DMS153 treated with DMSO at 0.1 percent for 48 hours (cell line): ENCODE measurements around the gene HECW1.
"Not testable (repeated sequence)": the region's sequence is repeated elsewhere in the genome, so short reads cannot be mapped to it uniquely, and the experiment has no call there.

Experiments used
- DNase-seq: peaks from one replicate; lab custom pipeline; 2025; ENCODE audit not compliant: unreplicated experiment; lab: John Stamatoyannopoulos, UW

Gene HECW1

DNA sequence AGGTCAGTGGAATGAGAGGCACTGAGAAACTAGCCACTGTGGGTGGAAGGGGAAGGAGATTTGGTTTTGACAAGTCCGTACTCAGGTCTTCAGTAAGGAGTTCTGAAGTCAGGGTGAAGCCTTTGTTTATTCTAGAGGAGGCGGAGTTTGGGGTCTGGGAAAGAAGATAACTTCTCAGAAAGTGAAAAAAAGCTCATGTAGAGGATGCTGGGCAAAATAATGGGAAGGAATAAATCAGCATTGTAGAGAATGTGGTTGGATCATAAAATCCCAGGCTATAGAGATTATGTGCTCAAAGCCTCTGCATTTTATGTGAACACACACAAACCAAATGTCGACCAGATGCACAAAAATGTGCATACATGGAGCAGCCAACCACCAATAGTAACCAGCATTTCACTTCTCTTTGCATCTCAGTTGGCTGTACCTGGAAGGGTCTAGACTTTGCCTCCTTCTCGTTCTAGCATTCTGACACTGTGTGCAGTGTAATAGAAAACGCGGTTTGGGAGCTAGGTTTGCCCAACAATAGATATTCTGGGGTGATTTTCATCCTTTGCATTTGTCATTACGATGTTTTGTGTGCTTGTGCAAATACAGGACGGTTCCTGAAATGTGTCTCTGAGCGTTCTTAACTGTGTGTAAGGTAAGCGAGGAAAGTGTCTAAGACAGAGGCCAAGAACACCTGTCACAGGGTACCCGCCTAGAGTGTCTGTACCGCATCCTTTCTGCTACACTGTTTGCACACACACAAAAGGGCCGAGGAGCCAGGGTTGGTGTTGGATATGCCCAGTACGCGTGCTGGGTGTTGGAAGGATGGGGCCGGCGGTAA, 603 bp upstream of the HECW1 start:
- no peak for DNase-seq

DNA sequence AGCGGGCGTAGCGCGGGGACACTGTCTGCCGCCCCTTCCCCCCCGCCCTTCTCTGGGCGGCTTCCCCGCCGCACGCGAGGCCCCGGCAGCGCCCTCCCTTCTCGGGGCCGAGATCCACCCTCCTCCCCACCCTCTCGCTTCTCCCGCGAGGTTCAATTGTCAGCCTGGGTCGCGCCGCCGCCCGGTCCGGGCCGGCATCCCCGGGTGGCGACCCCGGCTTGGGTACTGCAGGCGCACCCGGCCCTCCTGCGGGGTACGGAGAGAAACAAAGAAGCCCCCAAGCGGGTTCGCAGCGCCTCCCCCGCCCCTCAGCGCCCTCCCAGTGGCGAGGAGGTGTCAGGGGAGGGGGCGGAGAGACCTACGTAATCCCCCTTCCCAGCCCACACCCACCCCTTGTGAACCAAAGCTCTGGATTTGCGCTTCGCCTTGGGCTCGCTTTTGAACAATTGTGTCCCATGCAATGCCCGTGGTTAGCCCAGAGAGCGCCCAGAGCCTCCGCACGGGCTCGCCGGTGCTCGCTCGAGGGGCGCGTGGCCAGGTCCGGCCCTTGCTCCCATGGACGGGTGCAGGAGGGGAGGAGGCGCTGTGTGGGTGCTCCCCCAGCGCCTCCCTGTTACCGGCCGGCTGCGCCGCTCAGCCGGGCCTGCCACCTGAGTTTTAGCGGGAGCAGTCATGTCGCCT, 634 bp downstream of the HECW1 start:
- no peak for DNase-seq

DNA sequence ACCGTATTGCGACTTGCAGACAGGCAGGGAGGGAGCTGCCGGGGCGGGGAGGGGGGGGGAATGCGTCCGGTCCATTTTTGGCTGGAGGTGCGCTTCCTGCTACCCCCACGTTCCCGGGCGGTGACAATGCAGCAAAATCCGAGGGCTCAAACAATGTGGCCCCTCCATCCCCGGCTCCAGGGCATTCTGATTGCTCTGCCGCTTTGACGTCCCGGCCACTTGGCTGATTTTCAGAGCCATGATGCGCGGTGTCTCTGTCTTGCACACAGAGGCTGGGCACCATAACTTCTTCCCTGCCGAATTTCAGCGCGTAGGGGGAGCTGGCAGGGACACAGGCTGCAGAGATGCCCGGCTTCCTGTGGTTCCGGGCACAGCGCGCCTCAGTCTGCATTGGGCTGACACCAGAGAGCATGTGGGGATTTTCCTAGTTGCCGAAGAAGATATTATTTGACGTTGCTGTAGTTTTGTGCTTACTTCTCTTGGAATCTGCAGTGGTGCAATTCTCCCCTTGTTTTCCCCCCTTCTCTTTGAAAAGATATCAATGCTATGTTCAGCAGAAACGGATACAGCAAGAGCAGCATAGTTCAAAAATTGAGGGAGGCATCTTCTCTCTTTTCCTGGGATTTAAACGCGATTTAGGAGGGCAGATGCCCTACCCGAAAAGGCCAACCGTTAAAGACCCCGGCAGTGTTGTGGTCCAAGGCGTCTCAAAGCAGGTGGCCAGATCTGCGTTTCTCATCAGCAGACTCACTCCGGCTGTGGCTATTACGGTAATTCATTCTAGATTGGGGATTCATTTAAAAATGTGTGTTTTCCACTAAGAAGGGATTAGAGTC, 1.4 kb downstream of the HECW1 start:
- no peak for DNase-seq

DNA sequence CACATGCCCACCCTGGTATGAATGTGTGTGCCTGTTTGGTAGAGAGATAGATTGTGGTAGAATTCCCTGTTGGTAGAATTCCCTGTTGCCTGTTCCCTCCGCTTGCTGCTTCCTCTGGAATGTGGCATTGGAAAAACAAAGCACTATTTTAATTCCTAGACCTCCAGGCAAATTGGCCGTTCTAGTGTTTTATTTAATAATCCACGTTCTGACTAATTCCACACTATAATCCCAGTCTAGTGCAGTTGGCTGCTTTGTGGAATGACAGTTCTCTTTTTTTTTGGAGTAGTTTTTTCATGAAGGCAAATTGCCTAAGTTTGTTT, 2.0 kb downstream of the HECW1 start:
- DNase-seq = no peak

DNA sequence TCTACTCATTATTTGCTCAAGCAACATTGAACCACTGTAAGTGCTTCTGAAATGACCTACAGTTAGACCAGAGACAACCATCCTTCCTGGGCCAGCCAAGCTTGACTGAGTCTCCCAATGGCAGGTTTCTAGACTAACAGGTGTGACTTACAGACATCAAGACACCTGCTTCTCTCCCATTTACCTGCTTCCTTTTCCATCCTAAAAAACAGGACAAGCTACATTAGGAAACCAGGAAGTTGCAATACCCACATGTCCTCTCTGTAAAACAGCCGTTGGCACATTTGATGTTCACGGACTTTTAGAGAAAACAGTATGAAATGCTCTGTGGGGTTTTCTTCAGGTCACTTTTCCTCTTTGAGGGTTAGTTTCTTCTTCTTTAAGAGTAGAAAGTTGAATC, 4.0 kb downstream of the HECW1 start:
- no peak for DNase-seq

DNA sequence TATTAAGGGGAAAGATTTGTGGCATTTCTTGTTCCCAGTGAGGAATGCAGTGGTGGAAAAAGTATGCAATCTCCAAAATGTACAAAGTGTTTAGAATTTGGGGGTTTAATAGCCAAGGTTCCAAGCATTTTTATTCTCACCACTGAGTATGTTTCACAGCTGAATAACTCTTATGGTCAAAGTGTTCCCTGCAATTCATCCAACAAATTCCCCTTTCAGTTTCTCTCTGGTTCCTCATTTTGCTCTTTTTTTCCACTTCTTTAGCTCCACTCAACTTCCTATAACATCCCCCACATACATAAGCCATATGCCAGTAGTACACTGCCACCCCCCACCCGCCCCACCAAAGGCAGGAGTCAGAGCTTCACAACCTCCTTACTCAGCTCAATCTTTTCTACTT, 4.6 kb downstream of the HECW1 start:
- DNase-seq = no peak

DNA sequence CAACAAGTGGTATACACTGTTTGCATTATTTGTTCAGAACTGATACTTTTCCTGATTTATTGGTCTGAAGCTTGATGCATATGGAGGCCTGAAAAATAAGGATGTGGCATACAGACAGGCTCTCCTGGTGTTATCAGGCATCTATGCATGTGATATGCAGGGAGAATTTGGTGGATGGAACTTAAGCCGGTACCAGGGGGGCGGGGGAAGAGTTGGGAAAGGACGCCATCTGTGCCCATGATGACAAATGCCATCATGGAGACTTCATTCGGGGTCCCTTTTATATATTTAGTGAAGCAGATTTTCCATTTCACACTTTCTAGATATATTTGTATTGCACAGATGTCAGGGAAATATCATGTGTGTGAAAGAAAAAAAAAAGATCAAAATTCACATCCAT, 5.4 kb downstream of the HECW1 start:
- DNase-seq = no peak

DNA sequence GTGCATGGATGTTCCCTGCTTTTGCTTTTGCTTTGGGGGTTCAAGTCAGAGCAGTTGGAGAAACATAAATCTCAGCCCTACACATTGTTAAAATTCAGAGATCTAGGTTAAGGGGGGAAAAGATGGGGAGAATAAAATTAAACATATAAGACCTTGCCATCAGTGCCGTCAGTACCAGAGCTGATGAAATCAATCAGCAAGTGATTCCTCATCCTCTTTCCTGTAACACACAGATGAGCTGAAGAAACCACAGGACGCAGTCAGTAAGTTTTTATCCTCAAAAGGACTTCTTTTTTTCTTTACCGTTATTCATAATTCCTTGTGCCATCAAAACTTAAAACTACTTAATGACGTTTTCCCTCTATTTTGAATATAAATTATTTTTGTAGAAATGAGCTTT, 5.9 kb downstream of the HECW1 start:
- no peak for DNase-seq

DNA sequence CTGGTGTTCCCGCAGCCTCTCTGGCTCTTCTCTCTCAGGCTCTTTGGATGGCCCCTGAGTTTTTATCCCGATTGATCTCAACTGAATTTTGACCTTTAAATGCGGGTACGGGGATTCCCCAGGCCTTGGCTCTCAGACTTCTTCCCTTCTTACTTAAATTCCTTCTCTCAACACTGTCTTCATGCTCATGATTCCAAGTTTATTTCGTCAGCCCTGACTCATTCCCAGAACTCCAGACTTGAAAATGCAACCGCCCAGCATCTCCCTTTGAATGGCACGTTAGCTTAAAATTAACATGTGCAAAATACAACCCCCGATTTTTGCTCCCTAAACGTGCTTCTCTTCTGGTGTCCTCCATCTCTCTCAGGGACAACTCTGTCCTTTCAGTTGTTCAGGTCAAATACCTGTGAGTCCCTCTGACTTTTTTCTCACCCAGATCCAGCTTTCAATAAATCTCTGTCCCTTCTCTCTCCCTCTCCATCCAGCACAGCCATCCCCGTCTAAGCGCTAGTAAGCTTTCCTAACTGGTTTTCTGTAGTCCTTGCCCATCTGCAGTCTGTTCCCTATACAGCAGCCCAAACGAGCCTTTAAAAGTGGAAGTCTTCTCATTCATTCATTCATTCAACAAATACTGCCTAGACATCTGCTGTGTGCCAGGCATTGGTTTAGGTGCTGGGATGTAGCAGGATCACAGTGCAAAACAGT, 7.1 kb downstream of the HECW1 start:
- DNase-seq = no peak

DNA sequence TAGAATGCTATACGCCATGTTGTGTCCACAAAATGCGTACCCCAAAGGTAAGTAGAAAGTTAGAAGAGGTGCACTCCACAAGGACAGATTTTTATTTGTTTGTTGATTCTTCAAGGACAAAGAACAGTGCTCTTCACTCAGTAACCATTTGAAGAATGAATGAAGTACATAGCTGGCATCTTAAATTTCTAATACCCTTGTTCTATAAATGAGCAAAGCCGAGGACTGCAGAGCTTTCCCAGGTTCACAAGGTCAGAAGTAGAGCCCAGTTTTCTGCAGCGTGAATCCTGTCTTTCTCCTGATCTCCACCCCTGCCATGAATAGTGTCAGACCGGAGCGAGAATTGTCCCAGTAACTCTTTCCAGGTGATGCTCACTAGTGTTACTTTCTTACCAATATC, 9.5 kb downstream of the HECW1 start:
- no peak for DNase-seq

DNA sequence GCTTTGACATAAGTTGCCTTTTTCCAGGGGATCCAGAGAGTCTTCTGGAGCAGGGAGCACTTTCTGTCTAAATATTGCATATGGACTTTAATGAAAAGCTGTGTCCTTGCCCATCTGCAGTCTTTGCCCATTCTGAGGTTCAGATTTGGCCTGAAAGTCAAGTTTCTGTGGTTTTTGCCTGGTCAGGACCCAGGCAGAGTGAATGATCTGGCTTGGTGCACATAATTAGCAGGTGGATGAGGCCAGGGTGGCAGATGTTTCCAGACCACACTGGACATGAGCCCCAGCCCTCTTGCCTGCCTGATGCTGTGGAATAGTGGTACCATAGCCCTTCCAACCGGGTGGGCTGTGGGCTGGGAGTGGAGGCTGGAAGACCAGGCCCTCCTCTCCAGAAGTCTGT, 11.0 kb downstream of the HECW1 start:
- DNase-seq = no peak

DNA sequence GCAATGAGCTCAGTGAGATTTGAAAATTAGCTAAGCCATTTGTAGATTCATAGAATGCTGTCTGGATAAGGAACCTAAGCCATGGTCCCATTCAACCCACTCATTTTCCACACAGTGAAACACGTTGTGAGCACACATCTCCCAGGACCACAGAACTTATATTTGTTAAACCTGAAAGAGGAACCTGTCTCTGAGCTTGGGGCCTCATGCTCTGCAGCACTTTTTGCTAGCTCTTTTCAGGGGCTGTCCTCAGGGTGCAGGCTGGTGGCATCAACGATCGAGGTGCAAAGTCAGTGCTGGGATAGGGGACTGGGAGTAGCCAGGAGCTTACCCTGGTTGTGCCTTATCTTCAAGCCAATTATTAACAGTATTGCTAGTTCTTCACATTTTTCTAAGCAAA, 11.9 kb downstream of the HECW1 start:
- DNase-seq = no peak

DNA sequence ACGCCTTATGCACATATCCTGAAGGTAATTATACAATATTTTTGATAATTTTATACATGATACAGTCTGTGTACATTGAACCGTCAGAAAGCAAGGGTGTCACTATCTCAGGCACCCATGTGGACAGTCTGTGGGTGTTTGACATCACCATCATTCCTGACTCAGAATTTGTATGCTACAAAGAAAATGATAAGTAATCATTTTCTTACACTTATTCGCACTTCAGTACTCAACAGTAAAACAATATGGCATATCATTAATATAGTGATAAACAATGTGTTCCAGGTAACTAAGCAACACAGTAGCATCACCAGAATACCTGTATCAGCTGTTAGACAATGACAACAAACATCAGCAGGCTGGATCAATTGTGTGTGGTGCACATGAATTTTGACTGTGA, 17.9 kb downstream of the HECW1 start:
- DNase-seq = no peak

DNA sequence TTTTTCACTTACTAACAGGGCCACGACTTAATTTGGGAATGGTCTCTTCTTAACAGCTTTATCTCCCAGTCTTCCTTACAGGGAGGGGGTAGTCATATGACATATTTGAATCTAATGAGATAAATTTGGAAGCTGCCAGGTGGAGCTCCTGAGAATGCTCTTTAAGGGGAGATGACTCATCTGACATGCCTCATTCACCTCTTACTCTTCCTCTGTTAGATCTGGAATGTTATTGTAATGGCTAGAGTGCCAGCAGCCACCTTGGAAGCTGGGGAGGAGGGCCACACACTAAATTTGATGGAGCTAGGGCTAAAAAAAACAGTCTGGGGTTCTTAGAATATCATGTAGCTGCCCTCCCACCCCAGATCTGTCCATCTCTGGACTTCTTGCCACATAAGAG, 22.7 kb downstream of the HECW1 start:
- no peak for DNase-seq

DNA sequence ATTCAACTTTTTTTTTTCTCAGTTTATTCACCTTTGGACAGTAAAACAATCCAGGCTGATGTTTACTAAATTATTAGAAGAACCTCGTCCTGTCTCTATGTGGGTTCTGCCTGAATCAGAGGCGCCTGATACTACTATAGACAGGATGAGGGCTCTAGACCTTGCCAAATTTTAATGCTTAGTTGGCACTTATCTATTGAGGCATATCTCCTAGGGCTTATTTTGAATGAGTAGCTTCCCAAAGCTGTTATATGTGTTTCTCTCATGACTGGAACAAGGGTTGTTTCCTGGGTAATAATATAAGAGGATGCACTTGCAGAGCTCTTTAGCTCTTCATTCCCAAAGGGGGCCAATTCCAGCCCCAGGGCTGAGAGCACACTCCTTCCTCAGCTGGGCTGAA, 23.6 kb downstream of the HECW1 start:
- DNase-seq = no peak

DNA sequence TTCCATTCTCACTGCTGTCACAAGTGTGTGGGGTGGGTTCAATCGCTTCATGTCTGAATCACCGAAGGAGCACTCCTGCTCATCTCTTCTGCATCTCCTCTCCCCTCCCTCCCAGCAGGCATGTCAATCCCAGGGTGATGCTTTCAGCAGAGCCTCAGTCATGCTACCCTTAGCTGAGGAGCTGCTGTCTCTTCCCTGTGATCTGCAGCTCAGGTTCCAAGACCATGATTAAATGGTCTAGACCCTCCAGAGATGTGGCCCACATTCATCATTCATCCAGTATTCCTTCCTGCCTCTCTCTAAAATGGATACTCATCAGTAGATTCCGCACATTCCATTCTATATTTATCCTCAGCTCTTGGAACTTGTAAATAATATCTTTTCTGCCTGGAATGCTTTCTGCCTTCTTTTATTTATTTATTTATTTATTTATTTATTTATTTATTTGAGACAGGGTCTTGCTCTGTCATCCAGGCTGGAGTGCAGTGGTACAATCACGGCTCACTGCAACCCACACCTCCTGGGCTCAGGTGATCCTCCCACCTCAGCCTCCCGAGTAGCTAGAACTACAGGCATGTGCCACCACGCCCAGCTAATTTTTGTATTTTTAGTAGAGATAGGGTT, 24.8 kb downstream of the HECW1 start:
- DNase-seq = not testable (repeated sequence)

DNA sequence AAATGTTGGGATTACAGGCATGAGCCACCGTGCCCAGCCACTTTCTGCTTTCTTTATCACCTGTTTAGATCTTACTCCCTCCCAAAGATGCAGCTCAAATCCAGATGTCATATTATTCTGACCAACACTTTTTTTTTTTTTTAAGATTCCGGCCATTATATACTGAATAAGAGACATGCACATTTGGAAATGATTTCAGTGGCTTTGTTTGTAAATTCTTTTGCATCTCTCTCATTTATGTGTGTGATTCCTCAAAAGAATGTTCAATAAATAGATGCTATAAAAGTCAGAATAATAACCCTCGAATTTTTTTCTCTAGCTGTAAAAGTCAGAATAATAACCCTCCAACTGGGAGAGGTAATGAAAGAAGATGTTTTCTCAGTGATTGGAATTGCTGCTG, 25.4 kb downstream of the HECW1 start:
- DNase-seq = no peak

DNA sequence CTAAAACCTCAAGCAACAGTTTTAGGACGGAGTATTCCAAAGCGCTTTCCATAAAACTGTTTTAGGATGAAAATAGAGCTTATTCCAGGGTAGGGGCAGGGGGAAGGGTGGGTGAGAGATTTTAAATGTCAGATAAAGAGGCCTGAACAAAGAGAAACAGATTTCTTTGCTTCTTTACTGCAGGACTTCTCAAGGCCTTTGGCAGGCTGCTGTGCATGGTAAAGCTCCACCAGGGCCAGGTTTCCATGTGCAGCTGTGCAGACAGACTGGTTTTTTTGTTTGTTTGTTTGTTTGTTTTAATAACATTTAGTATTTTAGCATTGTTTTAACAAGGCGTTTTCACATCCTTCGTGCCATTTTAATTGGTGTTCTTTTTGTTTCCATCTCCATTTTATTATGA, 26.3 kb downstream of the HECW1 start:
- no peak for DNase-seq

DNA sequence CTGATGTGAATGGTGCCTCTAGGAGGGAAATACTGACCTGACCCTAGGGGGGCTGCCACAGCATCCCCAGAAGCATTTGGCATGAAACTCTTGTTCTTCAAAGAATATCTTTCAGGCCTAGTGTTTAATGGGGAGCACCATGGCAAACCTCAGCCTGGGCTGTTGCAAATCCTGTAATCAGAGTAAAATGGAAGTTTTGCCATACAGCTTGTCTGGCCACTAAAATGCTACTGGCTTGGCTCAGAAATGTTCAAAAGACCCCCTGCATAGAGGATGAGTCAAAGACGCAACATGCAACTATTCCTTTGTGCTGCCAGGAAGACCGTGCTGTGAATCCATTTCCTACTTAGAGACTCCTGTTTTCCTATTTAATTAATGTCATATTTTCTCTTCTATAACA, 26.7 kb downstream of the HECW1 start:
- DNase-seq = no peak

DNA sequence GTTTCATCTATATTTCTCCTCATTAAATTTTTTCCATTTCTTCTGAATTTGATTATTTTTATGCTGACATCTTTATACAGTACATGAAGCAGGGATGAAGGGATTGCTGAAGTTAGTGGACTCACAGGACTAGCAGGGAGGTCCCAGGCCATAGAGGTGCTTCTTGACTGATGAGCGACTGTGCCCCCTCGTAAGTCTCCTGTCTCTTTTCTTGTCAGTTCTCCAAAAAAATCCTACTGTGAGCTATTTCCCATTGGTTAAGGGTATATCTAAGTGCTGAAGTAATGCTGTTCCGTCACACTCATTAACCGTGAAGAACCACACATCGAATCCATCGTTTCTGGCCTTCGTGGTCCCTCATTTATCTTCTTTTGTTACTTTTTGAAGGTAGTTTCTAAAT, 27.7 kb downstream of the HECW1 start:
- DNase-seq = no peak

DNA sequence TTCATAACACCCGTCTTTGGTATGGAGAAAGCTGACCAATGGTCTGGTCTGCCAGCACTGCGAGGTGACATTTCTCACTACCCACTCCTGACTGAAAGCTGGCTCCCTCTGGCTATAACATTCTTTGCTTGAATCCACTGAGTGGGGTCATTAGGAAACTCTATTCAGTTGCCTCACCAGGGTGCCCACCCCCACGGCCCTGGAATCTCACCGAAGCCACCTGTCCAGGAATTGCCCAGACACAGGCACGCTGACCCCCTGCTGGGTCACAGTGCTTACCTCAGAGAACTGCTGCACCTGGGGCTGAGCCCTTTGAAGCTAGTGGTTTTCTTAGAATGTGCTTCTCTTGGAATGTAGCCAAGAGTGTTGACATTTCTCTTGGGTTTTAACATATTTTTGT, 28.6 kb downstream of the HECW1 start:
- DNase-seq = no peak
